Endothelial cell (in vitro differentiated cells): Measurements from ENCODE around the gene CARD9. TPM values are rescaled to one million over a fixed set of nuclear protein-coding genes. Genes with fewer than 3 reads are reported as not detected.
A peak's percentile ranks its signal among the peaks of the same experiment; 100 is the strongest.

ENCODE experiments used
- DNase-seq: peaks from one replicate; pipeline ENCODE4 v3.0.0; 2021; ENCODE audit warnings: low spot score
- H3K27ac Mint-ChIP-seq: one replicate; pipeline ENCODE4 v1.8.0; 2021; ENCODE audit warnings: mixed read lengths, inconsistent platforms; ENCODE audit not compliant: unreplicated experiment
- H3K27me3 Mint-ChIP-seq: one replicate; pipeline ENCODE4 v1.8.0; 2021; ENCODE audit warnings: mild to moderate bottlenecking, moderate library complexity, mixed read lengths, inconsistent platforms; ENCODE audit not compliant: unreplicated experiment
- H3K36me3 Mint-ChIP-seq: one replicate; pipeline ENCODE4 v1.8.0; 2021; ENCODE audit warnings: mild to moderate bottlenecking, low read depth, mixed read lengths, inconsistent platforms; ENCODE audit not compliant: unreplicated experiment
- H3K4me1 Mint-ChIP-seq: one replicate; pipeline ENCODE4 v1.8.0; 2021; ENCODE audit warnings: mild to moderate bottlenecking, mixed read lengths, inconsistent platforms; ENCODE audit not compliant: unreplicated experiment
- H3K4me3 Mint-ChIP-seq: one replicate; pipeline ENCODE4 v1.8.0; 2021; ENCODE audit warnings: mild to moderate bottlenecking, mixed read lengths, inconsistent platforms; ENCODE audit not compliant: unreplicated experiment
- H3K9me3 Mint-ChIP-seq: one replicate; pipeline ENCODE4 v1.8.0; 2021; ENCODE audit warnings: mixed read lengths, inconsistent platforms; ENCODE audit not compliant: unreplicated experiment
- CTCF ChIP-seq: fragments of 200-600 bp; sonication (generic); IDR thresholded peaks from one replicate; pipeline ENCODE4 v1.5.0; 2021; ENCODE audit warnings: antibody characterized with exemption; ENCODE audit not compliant: unreplicated experiment
- total RNA-seq: library from RNA; stranded (reverse); fragmentation: NEBNext Ultra II Directional; extraction: Animal tissue kit (Norgen Biotek cat#: 25700); gene quantifications from one replicate; pipeline ENCODE4 v1.2.1, GENCODE V29; 2021; ENCODE audit not compliant: unreplicated experiment

The CARD9 gene
- total RNA-seq, 1 donor from 2014 or later: 0.41 TPM

- H3K36me3 Mint-ChIP-seq: no peaks in the 10 kb centered on the region
- no peak overlapping the region for H3K27ac Mint-ChIP-seq
- no peak for TF ChIP-seq CTCF
- peaks cover 9% of the 10 kb centered on the region for H3K27me3 Mint-ChIP-seq
- H3K4me1 Mint-ChIP-seq: peaks cover 4% of the 10 kb centered on the region
- H3K4me3 Mint-ChIP-seq: no peak overlapping the region
- no peaks in the 10 kb centered on the region for H3K9me3 Mint-ChIP-seq
- no peak for DNase-seq
These were observed 45.4 kb downstream of the CARD9 start for GRCh38 chr9:136328011-136328621.

- H3K36me3 Mint-ChIP-seq: no peaks in the 10 kb centered on the region
- TF ChIP-seq CTCF: no peak
- peaks cover 4% of the 10 kb centered on the region for H3K4me1 Mint-ChIP-seq
- peak; percentile 45 for DNase-seq
- no peak within 1 kb of the TSS for H3K27ac Mint-ChIP-seq
- H3K27me3 Mint-ChIP-seq: peaks cover 9% of the 10 kb centered on the region
- H3K9me3 Mint-ChIP-seq: no peaks in the 10 kb centered on the region
- no peak within 1 kb of the TSS for H3K4me3 Mint-ChIP-seq
These were observed 46.0 kb downstream of the CARD9 start, which contains the start of gene GPSM1 for GRCh38 chr9:136327304-136327974. Gene GPSM1, plus strand, starts transcription at chr9:136327539. Its CDS starts 157 bp downstream, at chr9:136327696.

GRCh38 chr9:136326761-136327303, 46.6 kb downstream of the CARD9 start:
- TF ChIP-seq CTCF: no peak
- H3K27ac Mint-ChIP-seq: no peak overlapping the region

GRCh38 chr9:136326061-136326760, 47.3 kb downstream of the CARD9 start:
- Mint-ChIP-seq H3K27ac (no peak overlapping the region), H3K4me3 (no peak overlapping the region), H3K9me3 (no peaks in the 10 kb centered on the region), H3K4me1 (peaks cover 4% of the 10 kb centered on the region), H3K36me3 (no peaks in the 10 kb centered on the region), H3K27me3 (peaks cover 9% of the 10 kb centered on the region)
- TF ChIP-seq CTCF: no peak
- no peak for DNase-seq

More at GRCh38 chr9:136326761-136327303, 46.6 kb downstream of the CARD9 start:
- H3K36me3 Mint-ChIP-seq: no peaks in the 10 kb centered on the region
- H3K9me3 Mint-ChIP-seq: no peaks in the 10 kb centered on the region
- peaks cover 4% of the 10 kb centered on the region for H3K4me1 Mint-ChIP-seq
- H3K27me3 Mint-ChIP-seq: peaks cover 9% of the 10 kb centered on the region
- H3K4me3 Mint-ChIP-seq: no peak overlapping the region
- DNase-seq: no peak
